Neural progenitor cell (in vitro differentiated cells): ENCODE data around the gene GPX7. TPM values are rescaled to one million over a fixed set of nuclear protein-coding genes. Genes with fewer than 3 reads are reported as not detected.
A peak's percentile ranks its signal among the peaks of the same experiment; 100 is the strongest.

Experiments
- DNase-seq: peaks from one replicate; pipeline ENCODE4 v3.0.0-alpha.2; 2016; ENCODE audit warnings: low spot score
- H2AFZ ChIP-seq: fragments of 200-600 bp; sonication (generic); replicated peaks from 2 replicates; pipeline ENCODE4 v1.6.1; 2016; ENCODE audit warnings: antibody characterized with exemption
- H3F3A ChIP-seq: fragments of 200-600 bp; sonication (generic); 2 replicates; pipeline ENCODE4 v1.6.1; 2016; ENCODE audit warnings: antibody characterized with exemption, low read depth
- H3K27ac ChIP-seq: fragments of 200-600 bp; sonication (generic); 2 replicates; pipeline ENCODE4 v1.5.1; 2016; ENCODE audit warnings: mild to moderate bottlenecking
- H3K27me3 ChIP-seq: fragments of 200-600 bp; sonication (generic); 2 replicates; pipeline ENCODE4 v1.6.1; 2016; ENCODE audit warnings: mild to moderate bottlenecking, moderate library complexity
- H3K36me3 ChIP-seq: fragments of 200-600 bp; sonication (generic); 2 replicates; pipeline ENCODE4 v1.5.1; 2016
- H3K4me1 ChIP-seq: fragments of 200-600 bp; sonication (generic); 2 replicates; pipeline ENCODE4 v1.6.1; 2016; ENCODE audit warnings: mixed run types
- H3K4me2 ChIP-seq: fragments of 200-600 bp; sonication (generic); 2 replicates; pipeline ENCODE4 v1.6.1; 2016
- H3K4me3 ChIP-seq: fragments of 200-600 bp; sonication (generic); 2 replicates; pipeline ENCODE4 v1.5.1; 2016
- H3K79me2 ChIP-seq: fragments of 200-600 bp; sonication (generic); 2 replicates; pipeline ENCODE4 v1.6.1; 2016; ENCODE audit warnings: low read depth
- H3K9ac ChIP-seq: fragments of 200-600 bp; sonication (generic); 2 replicates; pipeline ENCODE4 v1.6.1; 2016
- H3K9me3 ChIP-seq: fragments of 200-600 bp; sonication (generic); 2 replicates; pipeline ENCODE4 v1.5.1; 2016; ENCODE audit warnings: low read depth
- H4K20me1 ChIP-seq: fragments of 200-600 bp; sonication (generic); 2 replicates; pipeline ENCODE4 v1.6.1; 2016; ENCODE audit warnings: low read depth
- H3K27ac Mint-ChIP-seq: 3 replicates; pipeline ENCODE4 v1.8.0; 2021; ENCODE audit warnings: mixed read lengths
- H3K27me3 Mint-ChIP-seq: 2 replicates; pipeline ENCODE4 v1.8.0; 2022; ENCODE audit warnings: low read depth, mild to moderate bottlenecking, inconsistent platforms, moderate library complexity, mixed read lengths; ENCODE audit not compliant: insufficient read depth
- H3K36me3 Mint-ChIP-seq: 3 replicates; pipeline ENCODE4 v1.8.0; 2021; ENCODE audit warnings: mixed read lengths
- H3K4me1 Mint-ChIP-seq: 3 replicates; pipeline ENCODE4 v1.8.0; 2021; ENCODE audit warnings: mixed read lengths
- H3K4me3 Mint-ChIP-seq: 3 replicates; pipeline ENCODE4 v1.8.0; 2021; ENCODE audit warnings: mild to moderate bottlenecking, moderate library complexity, mixed read lengths
- H3K9me3 Mint-ChIP-seq: 3 replicates; pipeline ENCODE4 v1.8.0; 2020; ENCODE audit warnings: mixed read lengths
- CTCF ChIP-seq: fragments of 200-600 bp; sonication (generic); IDR thresholded peaks from 2 replicates; pipeline ENCODE4 v1.5.1; 2017; ENCODE audit warnings: antibody characterized with exemption, mild to moderate bottlenecking
- EZH2 ChIP-seq: fragments of 200-600 bp; sonication (generic); IDR thresholded peaks from 2 replicates; pipeline ENCODE4 v1.6.1; 2017; ENCODE audit warnings: antibody characterized with exemption, mild to moderate bottlenecking, moderate library complexity
- EZH2phosphoT487 ChIP-seq: fragments of 200-600 bp; sonication (generic); IDR thresholded peaks from 2 replicates; pipeline ENCODE4 v1.6.1; 2017; ENCODE audit warnings: antibody characterized with exemption
- total RNA-seq: library from RNA; depleted of rRNA; stranded (reverse); fragments of >200 nt; gene quantifications from 2 replicates; pipeline ENCODE4 v1.2.3, GENCODE V29; 2015; ENCODE audit warnings: low replicate concordance

GPX7 gene
- total RNA-seq, 1 donor from 2014 or later: 21.9 TPM

- H3K27me3 Mint-ChIP-seq: peaks cover 26% of the 10 kb centered on the region
- no peak for TF ChIP-seq EZH2
- no peak for TF ChIP-seq CTCF
- no peak for TF ChIP-seq EZH2phosphoT487
These were observed 31.9 kb downstream of the GPX7 start for GRCh38 chr1:52634111-52634510.

GRCh38 chr1:52635321-52636089, 33.3 kb downstream of the GPX7 start:
- H3K4me2 ChIP-seq: no peak overlapping the region
- DNase-seq: no peak
- H3K9ac ChIP-seq: no peak overlapping the region
- peaks cover 57% of the 10 kb centered on the region for H3K27me3 ChIP-seq
- Mint-ChIP-seq H3K4me1 (peaks cover 43% of the 10 kb centered on the region), H3K27ac (no peak overlapping the region), H3K27me3 (peaks cover 24% of the 10 kb centered on the region), H3K9me3 (peaks cover 12% of the 10 kb centered on the region), H3K36me3 (no peaks in the 10 kb centered on the region), H3K4me3 (no peak overlapping the region)
- H3K27ac ChIP-seq: no peak overlapping the region
- no peaks in the 10 kb centered on the region for H3K9me3 ChIP-seq
- TF ChIP-seq CTCF: no peak
- TF ChIP-seq EZH2phosphoT487: no peak
- TF ChIP-seq EZH2: no peak
- peaks cover 12% of the 10 kb centered on the region for H3F3A ChIP-seq
- H3K36me3 ChIP-seq: no peaks in the 10 kb centered on the region
- H3K4me1 ChIP-seq: peaks cover 21% of the 10 kb centered on the region
- no peak overlapping the region for H2AFZ ChIP-seq
- no peaks in the 10 kb centered on the region for H3K79me2 ChIP-seq
- H4K20me1 ChIP-seq: no peaks in the 10 kb centered on the region
- H3K4me3 ChIP-seq: no peak overlapping the region

More at GRCh38 chr1:52634111-52634510, 31.9 kb downstream of the GPX7 start:
- Mint-ChIP-seq H3K36me3 (no peaks in the 10 kb centered on the region), H3K9me3 (peaks cover 11% of the 10 kb centered on the region), H3K27ac (no peak overlapping the region), H3K4me3 (peak overlapping the region; percentile 87), H3K4me1 (peaks cover 47% of the 10 kb centered on the region)
- Histone ChIP-seq H3K9me3 (no peaks in the 10 kb centered on the region), H3F3A (peaks cover 16% of the 10 kb centered on the region), H3K4me2 (no peak overlapping the region), H2AFZ (no peak overlapping the region), H3K4me1 (peaks cover 26% of the 10 kb centered on the region), H3K9ac (no peak overlapping the region), H3K4me3 (no peak overlapping the region), H3K27ac (no peak overlapping the region), H3K79me2 (no peaks in the 10 kb centered on the region), H3K27me3 (peaks cover 57% of the 10 kb centered on the region), H4K20me1 (no peaks in the 10 kb centered on the region), H3K36me3 (no peaks in the 10 kb centered on the region)
- DNase-seq: no peak

GRCh38 chr1:52636721-52637695, 34.8 kb downstream of the GPX7 start:
- Mint-ChIP-seq H3K9me3 (peaks cover 16% of the 10 kb centered on the region), H3K36me3 (no peaks in the 10 kb centered on the region), H3K4me1 (peaks cover 40% of the 10 kb centered on the region), H3K27ac (peak overlapping the region; percentile 95), H3K4me3 (no peak overlapping the region), H3K27me3 (peaks cover 18% of the 10 kb centered on the region)
- TF ChIP-seq CTCF (no peak), EZH2phosphoT487 (no peak), EZH2 (no peak)
- H3K27me3 ChIP-seq: peaks cover 43% of the 10 kb centered on the region
- no peak overlapping the region for H3K27ac ChIP-seq
- no peaks in the 10 kb centered on the region for H3K9me3 ChIP-seq
- no peak overlapping the region for H3K9ac ChIP-seq
- DNase-seq: peak; percentile 14
- H2AFZ ChIP-seq: no peak overlapping the region
- H3K36me3 ChIP-seq: no peaks in the 10 kb centered on the region
- no peaks in the 10 kb centered on the region for H3K79me2 ChIP-seq
- no peaks in the 10 kb centered on the region for H4K20me1 ChIP-seq
- H3K4me1 ChIP-seq: peaks cover 21% of the 10 kb centered on the region
- no peak overlapping the region for H3K4me3 ChIP-seq
- H3F3A ChIP-seq: peaks cover 11% of the 10 kb centered on the region
- H3K4me2 ChIP-seq: peak overlapping the region; percentile 35
